Measurements from ENCODE around the gene TRIM65. TPM values are rescaled to one million over a fixed set of nuclear protein-coding genes. Genes with fewer than 3 reads are reported as not detected.

Gene TRIM65
- total and polyA plus RNA-seq, 2 of the 4 experiments (the other 2 are of a cell fraction): 7.9 to 10.6 TPM

GRCh38 chr17:75855310-75856061, 41.3 kb downstream of the TRIM65 start, which contains the start of gene WBP2:
Gene WBP2, minus strand, starts transcription at chr17:75855335. Its CDS starts 38 bp downstream, at chr17:75855297.
- Histone ChIP-seq H2BK20ac (ENCODE audit: low read depth, low read length) (no peak within 1 kb of the TSS), H2BK5ac (ENCODE audit: low read depth, low read length, poor library complexity, severe bottlenecking) (peak within 1 kb of the TSS; percentile 67), H3K9me3 (ENCODE audit: control insufficient read depth, insufficient read depth, low read length) (no peaks in the 10 kb centered on the region), H3K18ac (ENCODE audit: low read depth, low read length) (peak within 1 kb of the TSS; percentile 34; the same call in 1 of the 2 replicates), H3K27me3 (ENCODE audit: control insufficient read depth, insufficient read depth, low read length) (no peaks in the 10 kb centered on the region), H4K20me1 (ENCODE audit: insufficient read depth, low read length) (peaks cover 5% of the 10 kb centered on the region; the same call in 1 of the 2 replicates), H3K4me2 (ENCODE audit: low read depth, low read length) (peak within 1 kb of the TSS; percentile 86), H4K91ac (ENCODE audit: insufficient read depth, low read depth, low read length) (peak within 1 kb of the TSS; percentile 46), H3K4ac (ENCODE audit: low read depth, low read length) (peak within 1 kb of the TSS; percentile 80), H4K8ac (ENCODE audit: low read depth in 2 of 2, low read length in 2 of 2) (peak within 1 kb of the TSS; percentile 75 to 77; a peak in 3 of 4 replicates), H3K4me1 (ENCODE audit: control insufficient read depth, insufficient read depth, low read length) (peaks cover 11% of the 10 kb centered on the region), H2AK9ac (replicated peaks; ENCODE audit: low read depth, low read length, poor library complexity) (peak within 1 kb of the TSS; percentile 90), H2AFZ (replicated peaks; ENCODE audit: low read length, poor library complexity) (peak within 1 kb of the TSS; percentile 94), H3K79me1 (ENCODE audit: low read depth in 1 of 2, low read length in 2 of 2) (peaks cover 6 to 29% of the 10 kb centered on the region in 2 experiments; a peak in 3 of 4 replicates), H3K56ac (ENCODE audit: extremely low read depth, insufficient read depth, low read length) (peak within 1 kb of the TSS; percentile 37; the same call in 1 of the 2 replicates), H3K4me3 (ENCODE audit: insufficient read depth, low read depth, low read length) (peak within 1 kb of the TSS; percentile 68), H3K36me3 (ENCODE audit: control insufficient read depth, insufficient read depth, low read length) (peaks cover 10% of the 10 kb centered on the region), H3K14ac (replicated peaks; ENCODE audit: low read depth, low read length) (peak within 1 kb of the TSS; percentile 69), H3K27ac (ENCODE audit: insufficient read depth, low read length) (peak within 1 kb of the TSS; percentile 70), H2BK15ac (ENCODE audit: low read depth, low read length) (peak within 1 kb of the TSS; percentile 82; the same call in 2 of the 3 replicates), H4K5ac (ENCODE audit: low read depth, low read length) (peak within 1 kb of the TSS; percentile 55), H2AK5ac (ENCODE audit: low read depth, low read length) (peak within 1 kb of the TSS; percentile 46; the same call in 1 of the 2 replicates), H2BK120ac (ENCODE audit: low read depth, low read length) (peak within 1 kb of the TSS; percentile 21), H3K23ac (ENCODE audit: low read depth, low read length) (peak within 1 kb of the TSS; percentile 25), H3K9me1 (ENCODE audit: insufficient read depth, low read length) (peaks cover 7% of the 10 kb centered on the region), H3K9ac (ENCODE audit: low read depth, low read length) (peak within 1 kb of the TSS; percentile 72)
- ATAC-seq (ENCODE audit: low read depth) (peak; percentile 96), DNase-seq (peak; percentile 100)
- no TSS peak for BruUV-seq (replicated peaks)
- 0% methylated on average over 22 of the region's 58 CpGs; no CpG with 5 or more reads in 1 of the 2 experiments for WGBS, 2 experiments (ENCODE audit: extremely low coverage in 2 of 2, insufficient read length in 1 of 2)
- dilution Hi-C loops (cut with HindIII; ENCODE audit: low sequenced_read_pairs, unreplicated experiment): no loop called here
- intact Hi-C loops (cut with micrococcal nuclease): no loop called here
- ChIA-PET CTCF (interaction anchor here (0.7 to 2.1 kb wide), 8 partner anchors 20 to 159 kb away, joined by 3 to 9 read pairs (median 4); partner anchors contain the start of gene TRIM65), POLR2A (ENCODE audit: unreplicated experiment) (interaction anchor here (0.5 to 1.5 kb wide), 8 partner anchors 9 to 333 kb away, joined by 3 to 12 read pairs (median 5); a partner anchor contains a TSS)
- in situ Hi-C loops (cut with MboI; ENCODE audit: low sequenced_read_pairs): no loop called here
- TF ChIP-seq BHLHE40 (IDR thresholded peaks at IDR 0.05; ENCODE audit: low read depth, low read length) (peak; percentile 2), USF2 (IDR thresholded peaks at IDR 0.05; ENCODE audit: low read depth, low read length) (peak; percentile 99), MAFK (IDR thresholded peaks at IDR 0.05; ENCODE audit: low read depth, low read length) (no peak), MAZ (IDR thresholded peaks at IDR 0.05; ENCODE audit: borderline replicate concordance, low read depth, low read length) (peak; percentile 6; the same call in 1 of the 2 replicates), FOS (IDR thresholded peaks at IDR 0.05; ENCODE audit: low read depth, low read length) (peak; percentile 40; the same call in 1 of the 2 replicates), RCOR1 (IDR thresholded peaks at IDR 0.05; ENCODE audit: insufficient replicate concordance, low read length) (no peak), RAD21 (IDR thresholded peaks at IDR 0.05; ENCODE audit: low read length) (no peak; the same call in 1 of the 2 replicates), CEBPB (IDR thresholded peaks at IDR 0.05; ENCODE audit: low read depth, low read length) (peak; percentile 85), CHD1 (IDR thresholded peaks at IDR 0.05; ENCODE audit: low read depth, low read length) (no peak), NFE2L2 (IDR thresholded peaks at IDR 0.05; ENCODE audit: low read depth, low read length) (no peak), POLR2A (IDR thresholded peaks at IDR 0.05; ENCODE audit: low read depth, low read length) (peak; percentile 85)
- TF ChIP-seq, protein P1, sequence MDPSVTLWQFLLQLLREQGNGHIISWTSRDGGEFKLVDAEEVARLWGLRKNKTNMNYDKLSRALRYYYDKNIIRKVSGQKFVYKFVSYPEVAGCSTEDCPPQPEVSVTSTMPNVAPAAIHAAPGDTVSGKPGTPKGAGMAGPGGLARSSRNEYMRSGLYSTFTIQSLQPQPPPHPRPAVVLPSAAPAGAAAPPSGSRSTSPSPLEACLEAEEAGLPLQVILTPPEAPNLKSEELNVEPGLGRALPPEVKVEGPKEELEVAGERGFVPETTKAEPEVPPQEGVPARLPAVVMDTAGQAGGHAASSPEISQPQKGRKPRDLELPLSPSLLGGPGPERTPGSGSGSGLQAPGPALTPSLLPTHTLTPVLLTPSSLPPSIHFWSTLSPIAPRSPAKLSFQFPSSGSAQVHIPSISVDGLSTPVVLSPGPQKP (IDR thresholded peaks at IDR 0.05; ENCODE audit: borderline replicate concordance, low read depth, low read length): no peak
- TF ChIP-seq, protein P2, sequence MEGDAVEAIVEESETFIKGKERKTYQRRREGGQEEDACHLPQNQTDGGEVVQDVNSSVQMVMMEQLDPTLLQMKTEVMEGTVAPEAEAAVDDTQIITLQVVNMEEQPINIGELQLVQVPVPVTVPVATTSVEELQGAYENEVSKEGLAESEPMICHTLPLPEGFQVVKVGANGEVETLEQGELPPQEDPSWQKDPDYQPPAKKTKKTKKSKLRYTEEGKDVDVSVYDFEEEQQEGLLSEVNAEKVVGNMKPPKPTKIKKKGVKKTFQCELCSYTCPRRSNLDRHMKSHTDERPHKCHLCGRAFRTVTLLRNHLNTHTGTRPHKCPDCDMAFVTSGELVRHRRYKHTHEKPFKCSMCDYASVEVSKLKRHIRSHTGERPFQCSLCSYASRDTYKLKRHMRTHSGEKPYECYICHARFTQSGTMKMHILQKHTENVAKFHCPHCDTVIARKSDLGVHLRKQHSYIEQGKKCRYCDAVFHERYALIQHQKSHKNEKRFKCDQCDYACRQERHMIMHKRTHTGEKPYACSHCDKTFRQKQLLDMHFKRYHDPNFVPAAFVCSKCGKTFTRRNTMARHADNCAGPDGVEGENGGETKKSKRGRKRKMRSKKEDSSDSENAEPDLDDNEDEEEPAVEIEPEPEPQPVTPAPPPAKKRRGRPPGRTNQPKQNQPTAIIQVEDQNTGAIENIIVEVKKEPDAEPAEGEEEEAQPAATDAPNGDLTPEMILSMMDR (conservative IDR thresholded peaks at IDR 0.05; ENCODE audit: low read depth, low read length): peak; percentile 27; the same call in 1 of the 2 replicates

All from IMR-90 (cell line).